ENCODE results near the gene EPHA7. TPM values are rescaled to one million over a fixed set of nuclear protein-coding genes. Genes with fewer than 3 reads are reported as not detected.

The EPHA7 gene
- total and polyA plus RNA-seq, 2 donors from 2014 or later: 2.6 to 27.0 TPM

- no peak overlapping the region for H3K9ac ChIP-seq (ENCODE audit: low read length in 3 of 3)
- H3K36me3 ChIP-seq (ENCODE audit: control insufficient read depth in 2 of 3, insufficient read depth in 3 of 3, low read length in 3 of 3): no peaks in the 10 kb centered on the region
- no peaks in the 10 kb centered on the region for H3K4me1 ChIP-seq (ENCODE audit: control insufficient read depth in 2 of 3, insufficient read depth in 2 of 3, low read depth in 1 of 3, low read length in 3 of 3)
- H3K9me3 ChIP-seq (ENCODE audit: control insufficient read depth in 2 of 3, insufficient read depth in 1 of 3, low read length in 3 of 3): no peaks in the 10 kb centered on the region
- FAIRE-seq (no peak), DNase-seq (no peak)
- H3K27me3 ChIP-seq (ENCODE audit: control insufficient read depth, insufficient read depth, low read length): no peaks in the 10 kb centered on the region
- H3K27ac ChIP-seq (ENCODE audit: low read depth in 2 of 2, low read length in 2 of 2): no peak overlapping the region
- no peak for TF ChIP-seq CTCF (IDR thresholded peaks at IDR 0.05; ENCODE audit: borderline replicate concordance, extremely low read depth, insufficient read depth)
- no peak overlapping the region for H3K4me3 ChIP-seq (ENCODE audit: low read length in 3 of 3)
- intact Hi-C loops (cut with DNase I): no loop called here
These were observed 93.6 kb downstream of the EPHA7 start for GRCh38 chr6:93325761-93326160.

GRCh38 chr6:93323630-93324029 is 95.7 kb downstream of the EPHA7 start:
- no peak overlapping the region for H3K4me3 ChIP-seq (ENCODE audit: low read length in 3 of 3)
- no peaks in the 10 kb centered on the region for H3K36me3 ChIP-seq (ENCODE audit: control insufficient read depth in 2 of 3, insufficient read depth in 3 of 3, low read length in 3 of 3)
- no peak for TF ChIP-seq CTCF (IDR thresholded peaks at IDR 0.05; ENCODE audit: borderline replicate concordance, extremely low read depth, insufficient read depth)
- no peak overlapping the region for H3K27ac ChIP-seq (ENCODE audit: low read depth in 2 of 2, low read length in 2 of 2)
- H3K27me3 ChIP-seq (ENCODE audit: control insufficient read depth, insufficient read depth, low read length): no peaks in the 10 kb centered on the region
- intact Hi-C loops (cut with DNase I): no loop called here
- no peaks in the 10 kb centered on the region for H3K9me3 ChIP-seq (ENCODE audit: control insufficient read depth in 2 of 3, insufficient read depth in 1 of 3, low read length in 3 of 3)
- no peak overlapping the region for H3K9ac ChIP-seq (ENCODE audit: low read length in 3 of 3)
- DNase-seq (no peak), FAIRE-seq (no peak)
- no peaks in the 10 kb centered on the region for H3K4me1 ChIP-seq (ENCODE audit: control insufficient read depth in 2 of 3, insufficient read depth in 2 of 3, low read depth in 1 of 3, low read length in 3 of 3)

- Histone ChIP-seq H3K9me3 (ENCODE audit: control insufficient read depth in 2 of 3, insufficient read depth in 1 of 3, low read length in 3 of 3) (no peaks in the 10 kb centered on the region), H3K27me3 (ENCODE audit: control insufficient read depth, insufficient read depth, low read length) (no peaks in the 10 kb centered on the region), H3K4me1 (ENCODE audit: control insufficient read depth in 2 of 3, insufficient read depth in 2 of 3, low read depth in 1 of 3, low read length in 3 of 3) (no peaks in the 10 kb centered on the region), H3K36me3 (ENCODE audit: control insufficient read depth in 2 of 3, insufficient read depth in 3 of 3, low read length in 3 of 3) (no peaks in the 10 kb centered on the region), H3K9ac (ENCODE audit: low read length in 3 of 3) (no peak overlapping the region), H3K27ac (ENCODE audit: low read depth in 2 of 2, low read length in 2 of 2) (no peak overlapping the region), H3K4me3 (ENCODE audit: low read length in 3 of 3) (no peak overlapping the region)
- intact Hi-C loops (cut with DNase I): no loop called here
- TF ChIP-seq CTCF (IDR thresholded peaks at IDR 0.05; ENCODE audit: borderline replicate concordance, extremely low read depth, insufficient read depth): no peak
- FAIRE-seq: no peak
- no peak for DNase-seq
These were observed 96.7 kb downstream of the EPHA7 start for GRCh38 chr6:93322651-93323050.

GRCh38 chr6:93319304-93319703 is 100.1 kb downstream of the EPHA7 start:
- DNase-seq (no peak), FAIRE-seq (no peak)
- H3K27me3 ChIP-seq (ENCODE audit: control insufficient read depth, insufficient read depth, low read length): no peaks in the 10 kb centered on the region
- no peaks in the 10 kb centered on the region for H3K36me3 ChIP-seq (ENCODE audit: control insufficient read depth in 2 of 3, insufficient read depth in 3 of 3, low read length in 3 of 3)
- TF ChIP-seq CTCF (IDR thresholded peaks at IDR 0.05; ENCODE audit: borderline replicate concordance, extremely low read depth, insufficient read depth): no peak
- no peak overlapping the region for H3K27ac ChIP-seq (ENCODE audit: low read depth in 2 of 2, low read length in 2 of 2)
- no peaks in the 10 kb centered on the region for H3K4me1 ChIP-seq (ENCODE audit: control insufficient read depth in 2 of 3, insufficient read depth in 2 of 3, low read depth in 1 of 3, low read length in 3 of 3)
- no peak overlapping the region for H3K9ac ChIP-seq (ENCODE audit: low read length in 3 of 3)
- H3K4me3 ChIP-seq (ENCODE audit: low read length in 3 of 3): no peak overlapping the region
- no peaks in the 10 kb centered on the region for H3K9me3 ChIP-seq (ENCODE audit: control insufficient read depth in 2 of 3, insufficient read depth in 1 of 3, low read length in 3 of 3)
- intact Hi-C loops (cut with DNase I): no loop called here
